HEK293 (cell line): Measurements from ENCODE around the gene TRAPPC12.

ENCODE experiments used
- EGR2 ChIP-seq: fragments of 450-650 bp; formaldehyde crosslinking; IDR thresholded peaks from 2 replicates; pipeline ENCODE4 v1.5.1; 2016; ENCODE audit warnings: low read depth, missing biosample characterization, missing genetic modification characterization
- GLIS2 ChIP-seq: fragments of 450-650 bp; formaldehyde crosslinking; IDR thresholded peaks from 2 replicates; pipeline ENCODE4 v1.5.1; 2016; ENCODE audit warnings: missing biosample characterization, missing genetic modification characterization
- HOXC10 ChIP-seq: sonication (generic); formaldehyde crosslinking; IDR thresholded peaks from 2 replicates; pipeline ENCODE4 v1.8.1; 2023; ENCODE audit warnings: mild to moderate bottlenecking, missing genetic modification reagents
- KLF9 ChIP-seq: fragments of 450-650 bp; formaldehyde crosslinking; IDR thresholded peaks from 2 replicates; pipeline ENCODE4 v1.5.1; 2016; ENCODE audit warnings: missing biosample characterization, missing genetic modification characterization, low read depth
- ZBTB7A ChIP-seq: fragments of 450-650 bp; formaldehyde crosslinking; IDR thresholded peaks from 2 replicates; pipeline ENCODE4 v1.5.1; 2016; ENCODE audit warnings: low read depth, missing biosample characterization, missing genetic modification characterization
- ZIC2 ChIP-seq: fragments of 450-650 bp; formaldehyde crosslinking; IDR thresholded peaks from 2 replicates; pipeline ENCODE4 v1.5.1; 2016; ENCODE audit warnings: missing biosample characterization, missing genetic modification characterization
- ZNF2 ChIP-seq: fragments of 450-650 bp; formaldehyde crosslinking; IDR thresholded peaks from 2 replicates; pipeline ENCODE4 v1.5.1; 2016; ENCODE audit warnings: missing biosample characterization, missing genetic modification characterization
- ZNF239 ChIP-seq: fragments of 450-650 bp; formaldehyde crosslinking; IDR thresholded peaks from 2 replicates; pipeline ENCODE4 v1.5.1; 2016; ENCODE audit warnings: missing biosample characterization, missing genetic modification characterization
- ZNF394 ChIP-seq: fragments of 450-650 bp; formaldehyde crosslinking; IDR thresholded peaks from 2 replicates; pipeline ENCODE4 v1.5.1; 2016; ENCODE audit warnings: missing biosample characterization, missing genetic modification characterization, mild to moderate bottlenecking, moderate library complexity, borderline replicate concordance
- ZNF529 ChIP-seq: fragments of 450-650 bp; formaldehyde crosslinking; IDR thresholded peaks from 2 replicates; pipeline ENCODE4 v1.5.1; 2017; ENCODE audit warnings: missing genetic modification characterization, missing biosample characterization; ENCODE audit not compliant: insufficient replicate concordance
- ZNF555 ChIP-seq: fragments of 450-650 bp; formaldehyde crosslinking; conservative IDR thresholded peaks from 2 replicates; pipeline ENCODE4 v1.5.1; 2017; ENCODE audit warnings: missing biosample characterization, mild to moderate bottlenecking, missing genetic modification characterization, inconsistent platforms
- ZNF629 ChIP-seq: fragments of 450-650 bp; formaldehyde crosslinking; IDR thresholded peaks from 2 replicates; pipeline ENCODE4 v1.5.1; 2017; ENCODE audit warnings: missing biosample characterization, missing genetic modification characterization
- ZNF791 ChIP-seq: fragments of 450-650 bp; formaldehyde crosslinking; IDR thresholded peaks from 2 replicates; pipeline ENCODE4 v1.5.1; 2016; ENCODE audit warnings: missing biosample characterization, missing genetic modification characterization
- ZNF792 ChIP-seq: fragments of 450-650 bp; formaldehyde crosslinking; IDR thresholded peaks from 2 replicates; pipeline ENCODE4 v1.5.1; 2016; ENCODE audit warnings: missing biosample characterization, missing genetic modification characterization
- ZSCAN23 ChIP-seq: fragments of 450-650 bp; formaldehyde crosslinking; IDR thresholded peaks from 2 replicates; pipeline ENCODE4 v1.5.1; 2016; ENCODE audit warnings: missing biosample characterization, missing genetic modification characterization
- ZXDB ChIP-seq: fragments of 450-650 bp; formaldehyde crosslinking; IDR thresholded peaks from 2 replicates; pipeline ENCODE4 v1.5.1; 2016; ENCODE audit warnings: missing biosample characterization, missing genetic modification characterization
- TF ChIP-seq, protein P1 (sequence below): fragments of 450-650 bp; formaldehyde crosslinking; IDR thresholded peaks from 2 replicates; pipeline ENCODE4 v1.5.1; 2016; ENCODE audit warnings: missing biosample characterization, missing genetic modification characterization
- TF ChIP-seq, protein P2 (sequence below): fragments of 450-650 bp; formaldehyde crosslinking; IDR thresholded peaks from 2 replicates; pipeline ENCODE4 v1.5.1; 2016; ENCODE audit warnings: missing biosample characterization, missing genetic modification characterization, borderline replicate concordance
- TF ChIP-seq, protein P3 (sequence below): fragments of 450-650 bp; formaldehyde crosslinking; IDR thresholded peaks from 2 replicates; pipeline ENCODE4 v1.5.1; 2016; ENCODE audit warnings: missing biosample characterization, missing genetic modification characterization
- TF ChIP-seq, protein P4 (sequence below): fragments of 450-650 bp; IDR thresholded peaks from 2 replicates; pipeline ENCODE4 v1.5.1; 2018; ENCODE audit warnings: missing biosample characterization, mild to moderate bottlenecking, missing genetic modification characterization
- TF ChIP-seq, protein P5 (sequence below): fragments of 450-650 bp; formaldehyde crosslinking; IDR thresholded peaks from 2 replicates; pipeline ENCODE4 v1.5.1; 2016; ENCODE audit warnings: missing biosample characterization, missing genetic modification characterization

TRAPPC12 gene

DNA sequence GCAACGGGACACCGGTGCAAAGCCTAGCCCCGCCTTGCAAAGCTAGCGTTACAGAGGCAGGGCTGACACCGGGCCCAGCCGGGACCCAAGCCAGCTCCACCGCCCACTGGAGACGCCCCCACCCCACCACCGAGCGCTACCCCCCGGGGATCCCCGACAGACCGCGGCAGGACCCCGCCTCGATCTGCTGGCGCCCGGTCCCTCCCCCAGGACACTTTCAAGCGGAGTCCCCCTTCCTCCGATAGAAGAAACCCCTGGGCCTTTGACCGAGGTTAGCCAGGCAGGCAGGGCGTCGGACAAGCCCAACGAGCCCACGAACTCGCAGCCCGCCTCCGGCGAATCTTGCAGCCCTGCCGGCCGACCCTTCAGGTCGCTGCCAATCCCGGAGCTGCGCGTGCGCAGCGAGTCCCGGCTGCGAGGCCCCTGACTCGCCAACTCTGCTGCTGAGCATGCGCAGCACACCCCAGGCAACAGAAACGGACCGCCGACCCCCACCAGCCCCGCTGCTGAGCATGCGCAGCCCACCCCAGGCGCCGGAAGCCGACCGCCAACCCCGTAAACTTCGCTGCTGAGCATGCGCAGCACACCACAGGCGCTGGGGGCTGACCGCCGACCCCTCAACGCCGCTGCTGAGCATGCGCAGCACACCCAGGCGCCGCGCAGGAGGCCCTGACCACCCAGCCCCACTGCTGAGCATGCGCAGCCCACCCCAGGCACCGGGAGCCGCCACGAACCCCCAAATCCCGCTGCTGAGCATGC, 139.2 kb downstream of the TRAPPC12 start (continued):
- TF ChIP-seq ZXDB: peak; percentile 20; the same call in 1 of the 2 replicates
- no peak for TF ChIP-seq HOXC10 (CRISPR knock-in tag)
- no peak for TF ChIP-seq ZNF2 (tag by site-specific recombination)
- peak; percentile 43; the same call in 1 of the 2 replicates for TF ChIP-seq ZNF394 (tag by site-specific recombination)
- TF ChIP-seq ZNF792 (tag by site-specific recombination): no peak
- TF ChIP-seq ZBTB7A (tag by site-specific recombination): no peak
- TF ChIP-seq EGR2: peak; percentile 63; the same call in 1 of the 2 replicates
- TF ChIP-seq, protein P1, sequence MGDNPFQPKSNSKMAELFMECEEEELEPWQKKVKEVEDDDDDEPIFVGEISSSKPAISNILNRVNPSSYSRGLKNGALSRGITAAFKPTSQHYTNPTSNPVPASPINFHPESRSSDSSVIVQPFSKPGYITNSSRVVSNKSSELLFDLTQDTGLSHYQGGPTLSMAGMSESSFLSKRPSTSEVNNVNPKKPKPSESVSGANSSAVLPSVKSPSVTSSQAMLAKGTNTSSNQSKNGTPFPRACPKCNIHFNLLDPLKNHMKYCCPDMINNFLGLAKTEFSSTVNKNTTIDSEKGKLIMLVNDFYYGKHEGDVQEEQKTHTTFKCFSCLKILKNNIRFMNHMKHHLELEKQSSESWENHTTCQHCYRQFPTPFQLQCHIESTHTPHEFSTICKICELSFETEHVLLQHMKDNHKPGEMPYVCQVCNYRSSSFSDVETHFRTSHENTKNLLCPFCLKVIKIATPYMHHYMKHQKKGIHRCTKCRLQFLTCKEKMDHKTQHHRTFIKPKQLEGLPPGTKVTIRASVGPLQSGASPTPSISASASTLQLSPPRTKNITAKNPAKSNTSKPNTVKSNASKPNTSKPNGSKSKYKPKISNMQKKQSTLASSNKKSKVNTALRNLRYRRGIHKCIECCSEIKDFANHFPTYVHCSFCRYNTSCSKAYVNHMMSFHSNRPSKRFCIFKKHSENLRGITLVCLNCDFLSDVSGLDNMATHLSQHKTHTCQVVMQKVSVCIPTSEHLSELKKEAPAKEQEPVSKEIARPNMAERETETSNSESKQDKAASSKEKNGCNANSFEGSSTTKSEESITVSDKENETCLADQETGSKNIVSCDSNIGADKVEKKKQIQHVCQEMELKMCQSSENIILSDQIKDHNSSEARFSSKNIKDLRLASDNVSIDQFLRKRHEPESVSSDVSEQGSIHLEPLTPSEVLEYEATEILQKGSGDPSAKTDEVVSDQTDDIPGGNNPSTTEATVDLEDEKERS (tag by site-specific recombination): no peak
- TF ChIP-seq, protein P2, sequence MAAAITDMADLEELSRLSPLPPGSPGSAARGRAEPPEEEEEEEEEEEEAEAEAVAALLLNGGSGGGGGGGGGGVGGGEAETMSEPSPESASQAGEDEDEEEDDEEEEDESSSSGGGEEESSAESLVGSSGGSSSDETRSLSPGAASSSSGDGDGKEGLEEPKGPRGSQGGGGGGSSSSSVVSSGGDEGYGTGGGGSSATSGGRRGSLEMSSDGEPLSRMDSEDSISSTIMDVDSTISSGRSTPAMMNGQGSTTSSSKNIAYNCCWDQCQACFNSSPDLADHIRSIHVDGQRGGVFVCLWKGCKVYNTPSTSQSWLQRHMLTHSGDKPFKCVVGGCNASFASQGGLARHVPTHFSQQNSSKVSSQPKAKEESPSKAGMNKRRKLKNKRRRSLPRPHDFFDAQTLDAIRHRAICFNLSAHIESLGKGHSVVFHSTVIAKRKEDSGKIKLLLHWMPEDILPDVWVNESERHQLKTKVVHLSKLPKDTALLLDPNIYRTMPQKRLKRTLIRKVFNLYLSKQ: no peak
- TF ChIP-seq ZIC2 (tag by site-specific recombination): peak; percentile 26
- no peak for TF ChIP-seq ZNF529 (tag by site-specific recombination)
- peak; percentile 22; the same call in 1 of the 2 replicates for TF ChIP-seq ZNF629 (tag by site-specific recombination)
- TF ChIP-seq, protein P3, sequence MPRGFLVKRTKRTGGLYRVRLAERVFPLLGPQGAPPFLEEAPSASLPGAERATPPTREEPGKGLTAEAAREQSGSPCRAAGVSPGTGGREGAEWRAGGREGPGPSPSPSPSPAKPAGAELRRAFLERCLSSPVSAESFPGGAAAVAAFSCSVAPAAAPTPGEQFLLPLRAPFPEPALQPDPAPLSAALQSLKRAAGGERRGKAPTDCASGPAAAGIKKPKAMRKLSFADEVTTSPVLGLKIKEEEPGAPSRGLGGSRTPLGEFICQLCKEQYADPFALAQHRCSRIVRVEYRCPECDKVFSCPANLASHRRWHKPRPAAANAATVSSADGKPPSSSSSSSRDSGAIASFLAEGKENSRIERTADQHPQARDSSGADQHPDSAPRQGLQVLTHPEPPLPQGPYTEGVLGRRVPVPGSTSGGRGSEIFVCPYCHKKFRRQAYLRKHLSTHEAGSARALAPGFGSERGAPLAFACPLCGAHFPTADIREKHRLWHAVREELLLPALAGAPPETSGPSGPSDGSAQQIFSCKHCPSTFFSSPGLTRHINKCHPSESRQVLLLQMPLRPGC (tag by site-specific recombination): no peak
- TF ChIP-seq, protein P4, sequence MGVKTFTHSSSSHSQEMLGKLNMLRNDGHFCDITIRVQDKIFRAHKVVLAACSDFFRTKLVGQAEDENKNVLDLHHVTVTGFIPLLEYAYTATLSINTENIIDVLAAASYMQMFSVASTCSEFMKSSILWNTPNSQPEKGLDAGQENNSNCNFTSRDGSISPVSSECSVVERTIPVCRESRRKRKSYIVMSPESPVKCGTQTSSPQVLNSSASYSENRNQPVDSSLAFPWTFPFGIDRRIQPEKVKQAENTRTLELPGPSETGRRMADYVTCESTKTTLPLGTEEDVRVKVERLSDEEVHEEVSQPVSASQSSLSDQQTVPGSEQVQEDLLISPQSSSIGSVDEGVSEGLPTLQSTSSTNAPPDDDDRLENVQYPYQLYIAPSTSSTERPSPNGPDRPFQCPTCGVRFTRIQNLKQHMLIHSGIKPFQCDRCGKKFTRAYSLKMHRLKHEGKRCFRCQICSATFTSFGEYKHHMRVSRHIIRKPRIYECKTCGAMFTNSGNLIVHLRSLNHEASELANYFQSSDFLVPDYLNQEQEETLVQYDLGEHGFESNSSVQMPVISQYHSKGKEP (tag by site-specific recombination): no peak
- TF ChIP-seq ZNF555 (tag by site-specific recombination): no peak
- TF ChIP-seq GLIS2 (tag by site-specific recombination): peak; percentile 96
- TF ChIP-seq ZSCAN23: no peak
- TF ChIP-seq KLF9 (tag by site-specific recombination): 0 out of 2 replicates have a peak, but pooled peaks have one; percentile 17
- TF ChIP-seq, protein P5, sequence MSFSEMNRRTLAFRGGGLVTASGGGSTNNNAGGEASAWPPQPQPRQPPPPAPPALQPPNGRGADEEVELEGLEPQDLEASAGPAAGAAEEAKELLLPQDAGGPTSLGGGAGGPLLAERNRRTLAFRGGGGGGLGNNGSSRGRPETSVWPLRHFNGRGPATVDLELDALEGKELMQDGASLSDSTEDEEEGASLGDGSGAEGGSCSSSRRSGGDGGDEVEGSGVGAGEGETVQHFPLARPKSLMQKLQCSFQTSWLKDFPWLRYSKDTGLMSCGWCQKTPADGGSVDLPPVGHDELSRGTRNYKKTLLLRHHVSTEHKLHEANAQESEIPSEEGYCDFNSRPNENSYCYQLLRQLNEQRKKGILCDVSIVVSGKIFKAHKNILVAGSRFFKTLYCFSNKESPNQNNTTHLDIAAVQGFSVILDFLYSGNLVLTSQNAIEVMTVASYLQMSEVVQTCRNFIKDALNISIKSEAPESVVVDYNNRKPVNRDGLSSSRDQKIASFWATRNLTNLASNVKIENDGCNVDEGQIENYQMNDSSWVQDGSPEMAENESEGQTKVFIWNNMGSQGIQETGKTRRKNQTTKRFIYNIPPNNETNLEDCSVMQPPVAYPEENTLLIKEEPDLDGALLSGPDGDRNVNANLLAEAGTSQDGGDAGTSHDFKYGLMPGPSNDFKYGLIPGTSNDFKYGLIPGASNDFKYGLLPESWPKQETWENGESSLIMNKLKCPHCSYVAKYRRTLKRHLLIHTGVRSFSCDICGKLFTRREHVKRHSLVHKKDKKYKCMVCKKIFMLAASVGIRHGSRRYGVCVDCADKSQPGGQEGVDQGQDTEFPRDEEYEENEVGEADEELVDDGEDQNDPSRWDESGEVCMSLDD (tag by site-specific recombination): no peak
- no peak for TF ChIP-seq ZNF239 (tag by site-specific recombination)
- no peak for TF ChIP-seq ZNF791
